HEK293T (cell line): ENCODE results near the gene MRPL38.

ENCODE experiments used
- CTCF ChIA-PET: fragments of 350-600 bp; formaldehyde crosslinking; extraction: SDS; loops from one replicate; lab custom pipeline; 2021; ENCODE audit warnings: antibody characterized with exemption, inconsistent platforms; lab: Yijun Ruan, JAX
- POLR2A ChIA-PET: fragments of 350-600 bp; formaldehyde crosslinking; extraction: SDS; loops from one replicate; lab custom pipeline; 2020; ENCODE audit warnings: antibody characterized with exemption, inconsistent platforms; lab: Yijun Ruan, JAX
- DNase-seq: peaks from one replicate; pipeline ENCODE4 v3.0.0; 2012; ENCODE audit warnings: mixed read lengths; ENCODE audit errors: extremely low spot score
- ARNT ChIP-seq: fragments of 450-650 bp; IDR thresholded peaks from 2 replicates; pipeline ENCODE4 v1.6.1; 2017; ENCODE audit warnings: mild to moderate bottlenecking
- BHLHE40 ChIP-seq: fragments of 450-650 bp; IDR thresholded peaks from 2 replicates; pipeline ENCODE4 v1.6.1; 2016; ENCODE audit warnings: mild to moderate bottlenecking, moderate library complexity, borderline replicate concordance
- CTBP1 ChIP-seq: fragments of 450-650 bp; IDR thresholded peaks from 2 replicates; pipeline ENCODE4 v1.6.1; 2016; ENCODE audit warnings: borderline replicate concordance
- ELF4 ChIP-seq: fragments of 450-650 bp; IDR thresholded peaks from 2 replicates; pipeline ENCODE4 v1.6.1; 2017; ENCODE audit warnings: antibody characterized with exemption
- FOXA1 ChIP-seq: fragments of 450-650 bp; IDR thresholded peaks from 2 replicates; pipeline ENCODE4 v1.6.1; 2016; ENCODE audit warnings: mild to moderate bottlenecking
- FOXK2 ChIP-seq: fragments of 450-650 bp; IDR thresholded peaks from 2 replicates; pipeline ENCODE4 v1.6.1; 2016; ENCODE audit warnings: mild to moderate bottlenecking
- FOXM1 ChIP-seq: fragments of 450-650 bp; IDR thresholded peaks from 2 replicates; pipeline ENCODE4 v1.6.1; 2017; ENCODE audit warnings: mild to moderate bottlenecking, borderline replicate concordance
- HDGF ChIP-seq: fragments of 450-650 bp; IDR thresholded peaks from 2 replicates; pipeline ENCODE4 v1.6.1; 2017; ENCODE audit warnings: antibody characterized with exemption, borderline replicate concordance
- L3MBTL2 ChIP-seq: fragments of 450-650 bp; conservative IDR thresholded peaks from 2 replicates; pipeline ENCODE4 v1.6.1; 2016; ENCODE audit warnings: mild to moderate bottlenecking
- LEF1 ChIP-seq: fragments of 450-650 bp; IDR thresholded peaks from 2 replicates; pipeline ENCODE4 v1.6.1; 2017; ENCODE audit warnings: mild to moderate bottlenecking, borderline replicate concordance
- NFRKB ChIP-seq: fragments of 450-650 bp; IDR thresholded peaks from 2 replicates; pipeline ENCODE4 v1.6.1; 2016; ENCODE audit warnings: mild to moderate bottlenecking, moderate library complexity
- PKNOX1 ChIP-seq: fragments of 450-650 bp; IDR thresholded peaks from 2 replicates; pipeline ENCODE4 v1.6.1; 2016
- SP1 ChIP-seq: fragments of 450-650 bp; IDR thresholded peaks from 2 replicates; pipeline ENCODE4 v1.6.1; 2017
- SUZ12 ChIP-seq: fragments of 450-650 bp; IDR thresholded peaks from 2 replicates; pipeline ENCODE4 v1.6.1; 2016; ENCODE audit warnings: mild to moderate bottlenecking
- TARDBP ChIP-seq: fragments of 450-650 bp; IDR thresholded peaks from 2 replicates; pipeline ENCODE4 v1.6.1; 2016
- ZNF384 ChIP-seq: fragments of 450-650 bp; IDR thresholded peaks from 2 replicates; pipeline ENCODE4 v1.6.1; 2016

Gene MRPL38

GRCh38 chr17:75901727-75902126, 3.0 kb downstream of the MRPL38 start:
- CTCF ChIA-PET, result no interaction called here
- no peak for DNase-seq
- POLR2A ChIA-PET, result no interaction called here
- no peak for TF ChIP-seq L3MBTL2
- TF ChIP-seq ZNF384, result no peak
- TF ChIP-seq ELF4, result no peak
- no peak for TF ChIP-seq SP1
- TF ChIP-seq SUZ12, result no peak

GRCh38 chr17:75900691-75901533, 3.8 kb downstream of the MRPL38 start:
- DNase-seq, result no peak
- TF ChIP-seq CTBP1 (no peak), PKNOX1 (no peak), NFRKB (no peak), FOXK2 (no peak), L3MBTL2 (no peak), ELF4 (no peak), ARNT (no peak), FOXA1 (no peak), BHLHE40 (no peak), ZNF384 (no peak)
- CTCF ChIA-PET, result no interaction called here
- POLR2A ChIA-PET, result interaction anchor here (1.3 to 1.4 kb wide), 2 partner anchors 40 to 74 kb away, joined by 3 read pairs; partner anchors contain the start of gene FBF1

GRCh38 chr17:75899767-75900468, 4.8 kb downstream of the MRPL38 start:
- ChIA-PET POLR2A (interaction anchor here (0.9 to 1.7 kb wide), 4 partner anchors 41 to 73 kb away, joined by 3 to 8 read pairs (median 3); partner anchors contain the start of genes FBF1 and WBP2), CTCF (interaction anchor here (0.9 kb wide), 1 partner anchor 23 kb away, joined by 4 read pairs; no protein-coding TSS in a partner anchor)
- no peak for DNase-seq
- no peak for TF ChIP-seq BHLHE40
- no peak for TF ChIP-seq FOXM1
- no peak for TF ChIP-seq CTBP1
- TF ChIP-seq ELF4, result no peak
- no peak for TF ChIP-seq ZNF384
- TF ChIP-seq HDGF, result no peak
- TF ChIP-seq SUZ12, result no peak
- TF ChIP-seq ARNT, result no peak
- no peak for TF ChIP-seq SP1
- TF ChIP-seq LEF1, result no peak
- no peak for TF ChIP-seq NFRKB
- no peak for TF ChIP-seq FOXK2
- TF ChIP-seq TARDBP, result no peak

GRCh38 chr17:75899353-75899752, 5.3 kb downstream of the MRPL38 start:
- POLR2A ChIA-PET, result interaction anchor here (0.9 to 1.7 kb wide), 2 partner anchors 42 to 44 kb away, joined by 3 to 8 read pairs; partner anchors contain the start of gene WBP2
- TF ChIP-seq ZNF384 (no peak), ARNT (no peak), HDGF (no peak), ELF4 (no peak), BHLHE40 (no peak), FOXK2 (no peak), FOXA1 (no peak), CTBP1 (no peak), SP1 (no peak), SUZ12 (no peak), LEF1 (no peak), NFRKB (no peak), PKNOX1 (no peak)
- DNase-seq, result no peak
- CTCF ChIA-PET, result interaction anchor here (0.9 kb wide), 1 partner anchor 22 kb away, joined by 4 read pairs; no protein-coding TSS in a partner anchor

- POLR2A ChIA-PET, result interaction anchor here (0.7 to 1.9 kb wide), 6 partner anchors 9 to 109 kb away, joined by 3 to 8 read pairs (median 4); partner anchors contain the start of gene WBP2
Observed at GRCh38 chr17:75898791-75899190, 5.9 kb downstream of the MRPL38 start.

GRCh38 chr17:75898065-75898464, 6.6 kb downstream of the MRPL38 start:
- no peak for DNase-seq
- ChIA-PET CTCF (interaction anchor here (0.9 kb wide), 1 partner anchor 37 kb away, joined by 3 read pairs; no protein-coding TSS in a partner anchor), POLR2A (interaction anchor here (0.7 to 2.8 kb wide), 9 partner anchors 10 to 110 kb away, joined by 3 to 24 read pairs (median 4); partner anchors contain the start of gene WBP2)
- TF ChIP-seq ZNF384 (no peak), TARDBP (no peak), NFRKB (no peak), FOXK2 (no peak), BHLHE40 (no peak), L3MBTL2 (no peak), SUZ12 (no peak), ARNT (no peak), SP1 (no peak), FOXM1 (no peak), FOXA1 (no peak), LEF1 (no peak), HDGF (no peak)

More at GRCh38 chr17:75898791-75899190, 5.9 kb downstream of the MRPL38 start:
- DNase-seq, result no peak
- CTCF ChIA-PET, result no interaction called here
- TF ChIP-seq SP1 (no peak), ARNT (no peak), FOXK2 (no peak), HDGF (no peak), FOXM1 (no peak), NFRKB (no peak), LEF1 (no peak), CTBP1 (no peak)
